Germinal center (tissue), 1 donor: ENCODE measurements around the gene PI4KA.

Experiments used
- DNase-seq: peaks from one replicate; pipeline ENCODE4 v3.0.0; 2012; ENCODE audit warnings: mixed read lengths, low spot score

The PI4KA gene

DNA sequence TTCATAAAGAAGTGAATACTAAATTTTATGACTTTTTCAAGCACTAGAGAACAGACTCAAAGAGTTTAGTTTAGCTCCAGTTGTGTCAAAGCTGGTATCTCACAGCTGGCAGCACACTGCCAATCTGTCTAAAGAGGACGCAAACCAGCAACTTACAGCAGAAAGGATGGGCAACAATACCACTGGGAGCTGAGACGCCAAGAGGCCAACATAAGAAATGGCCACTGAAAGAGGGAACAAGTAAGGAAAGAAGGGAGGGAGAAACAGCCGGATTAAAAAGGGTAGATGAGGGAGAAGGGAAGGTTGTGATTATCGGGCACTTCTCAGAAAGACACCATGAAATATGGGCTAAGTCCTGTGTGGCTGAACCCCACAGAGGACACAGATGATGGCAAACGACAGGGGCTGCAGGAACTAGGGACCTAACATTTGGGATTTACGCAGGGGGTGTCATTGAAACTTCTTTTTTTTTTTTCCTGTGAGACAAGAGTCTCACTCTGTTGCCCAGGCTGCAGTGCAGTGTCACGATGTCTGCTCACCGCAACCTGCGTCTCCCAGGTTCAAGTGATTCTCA, 43.0 kb downstream of the PI4KA start:
- DNase-seq: no peak

DNA sequence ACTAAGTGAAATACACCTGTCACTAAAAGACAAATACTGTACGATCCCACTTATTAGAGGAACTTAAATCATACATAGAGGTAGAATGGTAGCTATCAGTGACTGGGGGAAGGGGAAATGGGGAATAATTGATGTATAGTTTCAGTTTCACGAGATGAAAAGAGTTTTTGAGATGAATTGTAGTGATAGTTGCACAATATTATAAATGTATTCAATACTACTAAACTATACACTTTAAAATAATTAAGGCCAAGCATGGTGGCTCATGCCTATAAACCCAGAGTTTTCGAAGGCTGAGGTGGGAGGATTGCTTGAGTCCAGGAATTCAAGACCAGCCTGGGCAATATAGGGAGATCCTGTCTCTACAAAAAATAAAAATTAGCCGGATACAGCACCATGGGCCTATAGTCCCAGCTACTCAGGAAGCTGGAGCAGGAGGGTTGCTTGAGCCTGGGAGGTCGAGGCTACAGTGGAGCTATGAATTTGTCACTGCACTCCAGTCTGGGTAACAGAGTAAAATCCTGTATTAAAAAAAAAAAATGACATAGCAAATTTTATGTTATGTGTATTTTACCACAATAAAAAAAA, 44.3 kb downstream of the PI4KA start:
- DNase-seq: no peak

GRCh38 chr22:20813056-20813455, 45.6 kb downstream of the PI4KA start:
- DNase-seq: no peak

- no peak for DNase-seq
These were observed 46.5 kb downstream of the PI4KA start for GRCh38 chr22:20811971-20812660.

GRCh38 chr22:20811171-20811570, 47.4 kb downstream of the PI4KA start:
- DNase-seq: no peak

- no peak for DNase-seq
These were observed 48.0 kb downstream of the PI4KA start for GRCh38 chr22:20810645-20811044.

GRCh38 chr22:20809538-20810185, 48.9 kb downstream of the PI4KA start:
- no peak for DNase-seq

- no peak for DNase-seq
These were observed 49.8 kb downstream of the PI4KA start for GRCh38 chr22:20808844-20809243.

DNA sequence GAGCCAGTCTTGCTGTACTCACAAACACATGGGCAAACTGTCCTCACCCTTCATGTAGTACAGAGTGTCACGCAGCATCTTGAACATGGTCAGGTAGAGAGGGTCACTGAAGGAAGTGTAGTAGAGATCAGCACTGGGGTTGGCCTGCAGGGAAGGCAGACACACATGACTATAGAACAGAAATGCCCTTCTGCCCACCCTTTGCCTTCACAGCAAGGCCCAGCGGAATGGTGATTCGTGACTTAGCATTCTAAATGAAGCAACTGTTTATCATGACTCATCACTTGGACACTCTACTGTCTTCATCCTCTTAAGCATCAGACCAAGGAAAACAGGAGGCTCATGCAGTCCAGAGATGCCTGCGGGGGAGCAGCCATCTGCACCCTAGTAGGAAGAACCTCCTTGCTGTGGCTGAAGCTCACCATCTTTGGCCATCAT, 51.3 kb downstream of the PI4KA start:
- DNase-seq: no peak

GRCh38 chr22:20805972-20806471, 52.6 kb downstream of the PI4KA start:
- no peak for DNase-seq

- DNase-seq: no peak
These were observed 54.0 kb downstream of the PI4KA start for GRCh38 chr22:20804650-20805049.

DNA sequence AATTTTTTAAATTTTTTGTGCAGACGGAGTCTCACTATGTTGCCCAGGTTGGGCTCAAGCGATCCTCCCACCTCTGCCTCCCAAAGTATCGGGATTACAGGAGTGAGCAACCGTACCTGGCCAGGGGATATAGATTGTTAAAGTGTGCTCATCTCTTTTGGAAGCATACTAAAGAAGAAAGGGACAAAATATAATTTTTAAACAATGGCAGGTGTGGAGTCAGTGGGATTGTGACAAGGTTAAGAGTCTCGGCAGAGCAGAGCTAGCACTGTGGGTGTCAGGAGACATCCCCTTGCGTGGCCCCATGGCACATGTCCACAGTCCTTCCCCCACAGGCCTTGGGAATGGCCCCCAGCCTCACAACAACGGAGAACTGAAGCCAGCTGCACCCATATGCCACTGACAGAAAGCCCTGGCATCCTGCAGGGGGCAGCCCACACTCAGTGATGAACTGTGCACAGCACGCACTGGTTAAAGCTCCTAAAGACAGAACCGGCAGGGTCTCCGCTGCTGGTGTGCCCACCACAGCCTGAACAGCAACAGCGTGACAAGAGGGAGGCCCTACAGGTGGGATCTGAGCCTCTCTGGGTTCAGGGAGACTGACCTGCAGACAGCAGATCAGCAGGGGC, 54.8 kb downstream of the PI4KA start:
- no peak for DNase-seq

DNA sequence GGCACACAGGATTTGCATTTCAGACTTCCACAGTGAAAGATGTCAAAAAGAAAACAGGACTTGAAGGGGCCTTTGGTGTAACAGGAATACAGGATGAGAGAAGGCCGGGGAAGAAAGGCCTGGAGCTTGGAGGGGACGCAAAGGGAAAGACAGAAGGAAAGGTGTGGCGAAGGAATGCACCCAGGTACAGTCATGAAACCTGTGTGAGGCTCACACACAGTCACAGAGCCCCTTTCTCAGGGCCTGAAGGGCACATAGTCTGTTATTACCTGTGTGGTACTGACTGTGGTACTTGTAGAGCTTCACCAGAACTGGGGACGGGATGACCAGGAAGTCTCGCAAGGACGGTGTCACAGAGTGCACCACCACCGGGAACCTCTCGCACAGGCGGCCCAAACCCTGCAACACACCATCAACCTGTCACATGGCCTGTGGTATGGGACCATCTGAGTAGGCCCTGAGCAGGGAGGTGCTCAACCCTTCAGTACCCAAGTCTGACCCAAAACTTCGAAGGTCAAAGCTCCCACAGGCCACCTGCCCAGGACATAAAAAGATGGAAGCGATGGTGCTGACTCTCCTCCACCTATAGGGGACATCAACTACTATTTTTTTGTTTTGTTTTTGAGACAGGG, 55.6 kb downstream of the PI4KA start:
- no peak for DNase-seq

DNA sequence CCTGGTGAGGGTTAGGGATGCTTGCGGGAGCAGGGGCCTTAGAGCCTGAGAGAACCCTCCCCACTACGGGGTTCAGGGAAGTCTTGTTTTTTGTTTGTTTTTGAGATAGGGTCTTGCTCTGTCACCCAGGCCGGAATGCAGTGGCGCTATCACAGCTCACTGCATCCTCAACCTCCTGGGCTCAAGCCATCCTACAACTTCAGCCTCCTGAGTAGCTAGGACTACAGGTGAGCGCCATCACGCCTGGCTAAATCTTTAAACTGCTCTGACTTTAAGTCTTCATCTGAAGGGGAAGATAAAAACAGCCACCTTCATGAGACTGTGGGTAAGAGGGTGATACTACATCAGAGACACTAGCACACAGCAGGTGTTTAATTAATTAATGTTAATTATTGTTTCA, 56.2 kb downstream of the PI4KA start:
- no peak for DNase-seq

- DNase-seq: no peak
These were observed 59.2 kb downstream of the PI4KA start for GRCh38 chr22:20799449-20799848.

DNA sequence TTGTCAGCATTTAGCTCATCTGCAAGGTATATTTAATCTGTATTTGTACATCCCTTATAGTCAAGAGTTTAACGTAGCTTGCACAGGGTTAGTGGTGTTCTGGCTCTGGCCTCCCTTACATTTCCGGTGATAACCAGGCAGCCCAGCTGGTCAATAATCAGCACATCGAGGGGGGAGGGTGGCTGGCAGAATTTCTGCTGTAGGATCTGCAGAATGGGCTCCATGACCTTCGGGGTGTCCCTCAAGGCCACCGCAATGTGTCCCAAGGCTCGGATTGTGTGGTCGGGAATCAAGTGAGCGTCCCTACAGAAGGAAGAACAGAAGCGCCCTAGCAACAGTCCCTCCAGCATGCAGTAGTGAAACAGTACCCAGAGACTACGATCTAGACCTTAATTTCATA, 59.6 kb downstream of the PI4KA start:
- no peak for DNase-seq

GRCh38 chr22:20798218-20798617, 60.4 kb downstream of the PI4KA start:
- no peak for DNase-seq

DNA sequence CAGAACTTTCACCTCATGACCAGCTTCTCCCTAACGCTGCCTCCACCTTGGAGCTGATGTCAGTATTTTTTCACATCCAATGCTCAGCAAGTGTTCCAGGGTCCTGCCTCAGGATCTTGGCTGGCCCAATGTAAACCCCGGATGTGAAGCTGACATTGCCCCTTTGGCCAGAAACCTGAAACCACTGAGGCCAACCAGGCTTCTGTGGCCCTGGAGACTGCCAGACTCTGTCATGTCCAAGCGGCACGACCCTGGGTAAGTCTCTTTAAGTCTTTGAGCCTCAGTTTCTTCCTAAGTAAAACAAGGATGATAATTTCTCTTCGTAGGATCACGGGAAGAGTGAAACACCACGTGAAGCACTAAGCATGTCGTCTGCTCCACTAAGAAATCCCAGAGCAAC, 61.9 kb downstream of the PI4KA start:
- DNase-seq: no peak

GRCh38 chr22:20794650-20795413, 63.8 kb downstream of the PI4KA start:
- no peak for DNase-seq

- no peak for DNase-seq
These were observed 64.6 kb downstream of the PI4KA start for GRCh38 chr22:20793748-20794649.
